Esophagus muscularis mucosa (tissue), 4 donors: ENCODE data around the gene DAG1.

ENCODE experiments used
- CTCF ChIP-seq, 3 experiments: fragments of 200-600 bp in 2 of 3; fragments of 450-650 bp in 1 of 3; sonication (generic) in 2 of 3; IDR thresholded peaks; one replicate each; pipeline ENCODE4 v1.5.1; 2017 to 2019; ENCODE audit warnings: antibody characterized with exemption in 3 of 3, mild to moderate bottlenecking in 2 of 3, moderate library complexity in 1 of 3
- EP300 ChIP-seq: sonication (generic); formaldehyde crosslinking; IDR thresholded peaks from one replicate; pipeline ENCODE4 v1.6.1; 2017; ENCODE audit warnings: antibody characterized with exemption
- POLR2A ChIP-seq: fragments of 450-650 bp; IDR thresholded peaks from one replicate; pipeline ENCODE4 v1.6.1; 2017; ENCODE audit warnings: antibody characterized with exemption, moderate library complexity, mild to moderate bottlenecking, low read depth
- POLR2AphosphoS5 ChIP-seq, 2 donors: sonication (generic); formaldehyde crosslinking; IDR thresholded peaks; one replicate each; pipeline ENCODE4 v1.6.1; 2017; ENCODE audit warnings: antibody characterized with exemption in 2 of 2

- TF ChIP-seq CTCF (IDR thresholded peaks at IDR 0.05): no peak
- no peak for TF ChIP-seq POLR2AphosphoS5 (IDR thresholded peaks at IDR 0.05)
- TF ChIP-seq POLR2A: no peak
- no peak for TF ChIP-seq EP300
These were observed 39.0 kb downstream of the DAG1 start for GRCh38 chr3:49509028-49509561.
